Measurements from ENCODE around the gene DNAJC4.

The DNAJC4 gene

GRCh38 chr11:64208796-64209562 lies 21.4 kb upstream of the DNAJC4 start:
- no peak for DNase-seq

GRCh38 chr11:64209563-64209843 lies 20.8 kb upstream of the DNAJC4 start:
- no peak for DNase-seq

GRCh38 chr11:64210301-64211020 lies 19.9 kb upstream of the DNAJC4 start:
- no peak for DNase-seq

GRCh38 chr11:64211181-64211872 lies 19.0 kb upstream of the DNAJC4 start:
- DNase-seq, result no peak

GRCh38 chr11:64216879-64217278 lies 13.5 kb upstream of the DNAJC4 start:
- DNase-seq, result no peak

- DNase-seq, result peak; percentile 32
Measured at GRCh38 chr11:64218628-64219353, 11.6 kb upstream of the DNAJC4 start.

- no peak for DNase-seq
Measured at GRCh38 chr11:64219354-64219684, 11.0 kb upstream of the DNAJC4 start.

- DNase-seq, result no peak
Measured at GRCh38 chr11:64219755-64220154, 10.6 kb upstream of the DNAJC4 start.

GRCh38 chr11:64220271-64220670 lies 10.1 kb upstream of the DNAJC4 start:
- no peak for DNase-seq

GRCh38 chr11:64220798-64221197 lies 9.6 kb upstream of the DNAJC4 start:
- no peak for DNase-seq

GRCh38 chr11:64222651-64223000 lies 7.7 kb upstream of the DNAJC4 start:
- no peak for DNase-seq

GRCh38 chr11:64223001-64223651 lies 7.2 kb upstream of the DNAJC4 start:
- DNase-seq, result no peak

- DNase-seq, result no peak
Measured at GRCh38 chr11:64224151-64224890, 6.0 kb upstream of the DNAJC4 start.

- DNase-seq, result no peak
Measured at GRCh38 chr11:64224891-64225607, 5.3 kb upstream of the DNAJC4 start.

- DNase-seq, result peak; percentile 83
Measured at GRCh38 chr11:64225608-64226506, 4.5 kb upstream of the DNAJC4 start, which contains the start of the genes NUDT22 and TRPT1. TSS of gene NUDT22 (plus strand) at chr11:64226274. CDS start at chr11:64226653, 379 bp downstream. TSS of gene TRPT1 (minus strand) at chr11:64226186. CDS start at chr11:64225860, 326 bp downstream.

GRCh38 chr11:64226507-64227051 lies 3.8 kb upstream of the DNAJC4 start:
- DNase-seq, result peak; percentile 63

GRCh38 chr11:64227405-64227956 lies 2.9 kb upstream of the DNAJC4 start:
- no peak for DNase-seq

- DNase-seq, result no peak
Measured at GRCh38 chr11:64229090-64229743, 1.1 kb upstream of the DNAJC4 start.

GRCh38 chr11:64229744-64230170 lies 591 bp upstream of the DNAJC4 start:
- no peak for DNase-seq
